GM12864 (cell line): ENCODE data around the gene POLR2M.

Source experiments
- DNase-seq: peaks from one replicate; pipeline ENCODE4 v3.0.0-alpha.2; 2011; ENCODE audit warnings: low read depth
- H3K4me3 ChIP-seq: 2 replicates; pipeline ENCODE4 v1.5.1; 2011; ENCODE audit warnings: mild to moderate bottlenecking, low read depth, low read length, control low read depth
- TF ChIP-seq, protein P1 (sequence below): IDR thresholded peaks from 2 replicates; pipeline ENCODE4 v1.5.1; 2011; ENCODE audit warnings: low read depth, mild to moderate bottlenecking, moderate library complexity, low read length, control low read depth, inconsistent platforms; ENCODE audit errors: missing control alignments

Gene POLR2M

DNA sequence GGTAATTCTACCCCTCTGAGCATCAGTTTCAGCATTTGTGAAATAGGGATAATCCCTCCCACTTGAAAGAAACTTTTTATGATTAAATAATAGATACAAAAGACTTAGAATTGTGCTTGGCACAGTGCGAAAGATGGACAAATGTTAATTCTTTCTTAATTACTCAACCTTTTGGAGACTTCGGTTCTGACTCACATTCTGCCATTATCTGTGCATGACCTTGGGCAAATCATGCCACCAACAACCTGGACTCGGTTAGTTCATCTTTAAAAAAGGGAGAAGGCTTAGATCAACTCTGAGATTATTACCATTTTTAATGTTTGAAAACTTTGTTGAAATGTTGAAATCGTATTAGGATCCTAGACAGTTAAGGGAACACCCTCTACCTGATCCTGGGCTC, 40.6 kb upstream of the POLR2M start:
- TF ChIP-seq, protein P1, sequence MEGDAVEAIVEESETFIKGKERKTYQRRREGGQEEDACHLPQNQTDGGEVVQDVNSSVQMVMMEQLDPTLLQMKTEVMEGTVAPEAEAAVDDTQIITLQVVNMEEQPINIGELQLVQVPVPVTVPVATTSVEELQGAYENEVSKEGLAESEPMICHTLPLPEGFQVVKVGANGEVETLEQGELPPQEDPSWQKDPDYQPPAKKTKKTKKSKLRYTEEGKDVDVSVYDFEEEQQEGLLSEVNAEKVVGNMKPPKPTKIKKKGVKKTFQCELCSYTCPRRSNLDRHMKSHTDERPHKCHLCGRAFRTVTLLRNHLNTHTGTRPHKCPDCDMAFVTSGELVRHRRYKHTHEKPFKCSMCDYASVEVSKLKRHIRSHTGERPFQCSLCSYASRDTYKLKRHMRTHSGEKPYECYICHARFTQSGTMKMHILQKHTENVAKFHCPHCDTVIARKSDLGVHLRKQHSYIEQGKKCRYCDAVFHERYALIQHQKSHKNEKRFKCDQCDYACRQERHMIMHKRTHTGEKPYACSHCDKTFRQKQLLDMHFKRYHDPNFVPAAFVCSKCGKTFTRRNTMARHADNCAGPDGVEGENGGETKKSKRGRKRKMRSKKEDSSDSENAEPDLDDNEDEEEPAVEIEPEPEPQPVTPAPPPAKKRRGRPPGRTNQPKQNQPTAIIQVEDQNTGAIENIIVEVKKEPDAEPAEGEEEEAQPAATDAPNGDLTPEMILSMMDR: no peak
- no peak for DNase-seq
- H3K4me3 ChIP-seq: no peak overlapping the region

DNA sequence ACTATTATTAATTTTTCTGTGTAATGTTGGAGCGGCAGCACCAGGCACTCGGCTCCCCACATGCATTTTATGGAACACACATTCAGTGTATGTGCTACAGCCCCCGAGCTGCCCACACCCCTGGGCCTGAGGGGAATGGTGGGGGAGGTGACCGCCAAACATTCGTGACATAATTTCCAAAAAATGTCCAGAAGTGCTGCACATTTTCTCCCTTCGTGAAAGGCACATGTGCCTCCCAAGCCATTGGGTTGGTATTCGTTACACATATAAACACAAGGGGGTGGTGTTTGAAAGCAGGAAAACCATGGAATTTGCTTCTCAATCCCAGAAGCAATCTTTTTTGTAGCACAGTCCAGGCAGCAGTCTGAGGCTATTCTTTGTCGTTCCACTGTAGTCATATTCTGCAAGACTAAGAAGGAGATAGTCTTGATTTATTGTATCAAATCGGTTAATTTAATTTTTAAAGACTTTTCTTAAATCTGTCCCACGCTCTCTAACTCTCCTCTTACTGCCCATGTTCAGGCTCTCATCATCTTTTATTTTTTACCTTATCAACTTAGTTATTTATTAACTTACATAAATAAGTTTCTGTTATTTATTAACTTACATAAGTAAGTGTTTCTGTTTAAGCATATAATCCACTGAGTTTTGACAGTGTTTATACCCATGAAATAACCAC, 39.2 kb upstream of the POLR2M start:
- TF ChIP-seq, protein P1: no peak
- no peak for DNase-seq
- no peak overlapping the region for H3K4me3 ChIP-seq

DNA sequence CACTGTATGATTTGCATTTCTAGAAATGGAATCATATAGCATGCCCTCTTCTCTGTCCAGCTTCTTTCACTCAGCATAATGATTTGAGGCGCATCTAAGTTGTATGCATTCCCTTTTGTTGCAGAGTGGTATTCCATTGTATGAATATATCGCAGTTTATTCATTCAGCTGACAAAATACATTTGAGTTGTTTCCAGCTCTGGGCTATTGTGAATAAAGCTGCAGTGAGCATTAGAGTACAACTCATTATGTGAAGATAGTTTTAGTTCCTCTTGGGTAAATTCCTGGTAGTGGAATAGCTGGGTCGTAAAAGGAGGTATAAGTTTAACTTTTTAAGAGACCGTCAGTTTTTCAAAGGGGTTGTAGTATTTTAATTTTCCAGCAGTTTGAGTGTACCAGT, 38.5 kb upstream of the POLR2M start:
- TF ChIP-seq, protein P1: no peak
- no peak for DNase-seq
- no peak overlapping the region for H3K4me3 ChIP-seq

DNA sequence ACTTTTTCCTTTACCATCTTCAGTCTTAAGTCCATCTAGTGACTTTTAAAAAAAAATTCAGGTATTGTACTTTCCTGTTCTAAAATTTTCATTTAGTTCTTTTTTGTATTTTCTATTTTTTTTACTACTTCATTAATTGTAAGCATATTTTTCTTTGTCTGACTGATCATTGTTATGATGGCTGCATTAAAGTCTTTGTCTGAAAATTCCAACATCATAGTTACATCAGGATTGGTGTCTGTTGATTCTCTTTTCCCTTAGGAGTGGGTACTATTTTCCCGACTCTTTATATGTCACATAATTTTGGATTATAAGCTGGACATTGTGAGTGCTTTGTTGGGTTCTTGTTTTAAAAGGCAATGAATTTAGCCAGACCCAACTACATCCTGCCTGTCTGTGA, 34.9 kb upstream of the POLR2M start:
- DNase-seq: no peak
- TF ChIP-seq, protein P1: no peak
- H3K4me3 ChIP-seq: no peak overlapping the region

DNA sequence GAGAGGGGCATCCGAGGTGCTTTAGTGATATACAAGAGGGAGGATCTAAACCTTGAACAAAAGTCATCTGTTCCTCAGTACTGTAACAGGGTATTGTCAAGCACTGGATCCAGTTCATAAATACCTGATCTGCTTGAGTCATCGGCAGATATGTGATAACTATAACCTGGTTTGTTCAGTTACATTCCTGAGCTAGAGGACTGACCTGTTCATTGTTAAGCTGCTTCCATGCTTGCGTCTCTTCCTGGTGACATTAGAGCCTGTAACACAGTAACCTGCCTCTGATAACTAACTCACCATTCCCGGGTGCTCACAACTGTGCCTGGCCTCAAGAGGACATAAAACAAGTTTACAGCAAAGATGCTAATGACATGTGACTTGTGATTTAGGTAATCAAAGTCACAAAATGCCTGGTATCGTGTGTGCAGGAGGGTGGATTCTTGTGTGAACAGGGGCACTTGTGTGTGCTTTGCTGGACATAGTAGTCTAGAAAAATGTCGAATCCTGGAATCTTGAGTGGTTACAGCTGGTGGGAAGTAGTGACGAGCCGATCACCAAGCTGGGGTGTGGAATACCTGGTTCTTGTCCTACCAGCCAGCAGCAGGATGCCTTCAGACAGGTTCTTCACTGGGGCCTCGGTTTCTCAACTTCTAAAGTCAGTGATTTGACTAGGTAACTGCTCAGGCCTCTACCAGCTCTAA, 30.9 kb upstream of the POLR2M start:
- no peak overlapping the region for H3K4me3 ChIP-seq
- no peak for DNase-seq
- TF ChIP-seq, protein P1: no peak

DNA sequence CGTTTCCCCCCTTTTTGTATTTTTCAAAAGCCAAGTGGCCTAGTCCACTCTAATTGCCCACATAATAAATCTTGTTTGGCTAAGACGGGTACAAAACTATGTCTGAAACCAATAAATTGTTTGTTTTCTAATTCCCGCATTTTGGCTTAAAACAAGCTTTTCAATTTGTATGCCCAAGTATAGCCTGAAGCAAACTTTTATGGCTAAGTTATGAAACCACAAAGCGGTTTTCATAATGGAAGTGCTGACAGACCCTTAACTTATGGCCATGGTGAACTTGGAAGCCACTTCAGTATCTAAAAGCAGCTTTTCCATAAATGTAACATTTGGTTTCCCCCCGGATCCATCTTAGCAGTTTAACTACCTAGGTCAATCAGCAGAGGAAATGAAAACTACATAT, 29.9 kb upstream of the POLR2M start:
- no peak for DNase-seq
- H3K4me3 ChIP-seq: no peak overlapping the region
- TF ChIP-seq, protein P1: no peak

DNA sequence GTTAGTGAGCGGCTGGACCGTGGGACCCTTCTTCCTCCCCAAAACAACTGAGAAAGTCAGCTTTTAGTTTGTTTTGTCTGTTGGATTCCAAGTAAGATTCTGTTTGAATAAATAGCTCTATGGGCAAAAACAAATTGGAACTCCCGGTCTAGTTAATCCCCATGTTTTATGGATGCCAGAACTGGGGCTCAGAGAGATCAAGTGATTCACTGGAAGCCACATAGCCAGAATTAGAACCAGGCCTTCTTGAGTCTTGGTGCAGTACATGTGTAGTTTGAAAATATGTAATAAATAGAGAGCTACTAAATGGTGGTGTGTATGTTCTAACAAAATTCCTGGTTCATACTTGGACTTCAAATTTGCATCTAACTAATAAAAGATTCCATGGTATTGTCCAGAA, 29.3 kb upstream of the POLR2M start:
- DNase-seq: no peak
- no peak overlapping the region for H3K4me3 ChIP-seq
- TF ChIP-seq, protein P1: no peak
